SU-DHL-6 (cell line): ENCODE measurements around the gene EZR.

Source experiments
- CTCF ChIP-seq: fragments of 200-600 bp; sonication (generic); IDR thresholded peaks from one replicate; pipeline ENCODE4 v1.5.1; 2017; ENCODE audit warnings: antibody characterized with exemption, mild to moderate bottlenecking, low read length, moderate library complexity; ENCODE audit not compliant: insufficient read depth, poor library complexity, severe bottlenecking
- EZH2phosphoT487 ChIP-seq: fragments of 200-600 bp; sonication (generic), shearing (Covaris generic); conservative IDR thresholded peaks from 2 replicates; pipeline ENCODE4 v1.6.1; 2018; ENCODE audit warnings: mild to moderate bottlenecking, antibody characterized with exemption, low read length, moderate library complexity, mixed read lengths

- no peak for TF ChIP-seq CTCF
- TF ChIP-seq EZH2phosphoT487 = no peak
These were observed 58.4 kb downstream of the EZR start for GRCh38 chr6:158760618-158761250.
